PFSK-1 (cell line): ENCODE results near the gene ANXA2.

Experiments used
- FOXP2 ChIP-seq: optimal IDR thresholded peaks from 2 replicates; pipeline ENCODE3; 2011; ENCODE audit warnings: borderline replicate concordance, control low read depth, inconsistent platforms; ENCODE audit not compliant: insufficient read depth; ENCODE audit errors: extremely low read length, extremely low read depth
- POLR2AphosphoS5 ChIP-seq: IDR thresholded peaks from 2 replicates; pipeline ENCODE4 v1.6.1; 2012; ENCODE audit warnings: low read depth, mild to moderate bottlenecking, control low read depth, low read length, moderate library complexity
- REST ChIP-seq, 2 experiments: IDR thresholded peaks; 2 replicates each; pipeline versions ENCODE4 v1.6.1 to v1.8.0; 2011 to 2012; ENCODE audit warnings: low read depth in 2 of 2, low read length in 2 of 2, control low read depth in 1 of 2, inconsistent platforms in 1 of 2, mild to moderate bottlenecking in 1 of 2, moderate library complexity in 1 of 2; ENCODE audit not compliant: insufficient read depth in 1 of 2
- SIN3A ChIP-seq: IDR thresholded peaks from 2 replicates; pipeline ENCODE4 v1.6.1; 2012; ENCODE audit warnings: mild to moderate bottlenecking, low read length, moderate library complexity, borderline replicate concordance; ENCODE audit not compliant: insufficient read depth
- TAF1 ChIP-seq: IDR thresholded peaks from 2 replicates; pipeline ENCODE4 v1.6.1; 2012; ENCODE audit warnings: low read length, control low read depth, borderline replicate concordance; ENCODE audit not compliant: insufficient read depth

Gene ANXA2

GRCh38 chr15:60307034-60307433 is 90.8 kb downstream of the ANXA2 start:
- TF ChIP-seq TAF1: no peak
- no peak for TF ChIP-seq POLR2AphosphoS5
- no peak for TF ChIP-seq REST (IDR thresholded peaks at IDR 0.05; ENCODE audit: insufficient read depth in 1 of 2, low read depth in 2 of 2, low read length in 2 of 2)
- no peak for TF ChIP-seq FOXP2
- TF ChIP-seq SIN3A: no peak

GRCh38 chr15:60301024-60301423 is 96.8 kb downstream of the ANXA2 start:
- TF ChIP-seq TAF1: no peak

- TF ChIP-seq REST (IDR thresholded peaks at IDR 0.05; ENCODE audit: insufficient read depth in 1 of 2, low read depth in 2 of 2, low read length in 2 of 2) (no peak), SIN3A (no peak)
Measured at GRCh38 chr15:60299452-60300047, 98.2 kb downstream of the ANXA2 start.
